HEK293 (cell line): ENCODE results near the gene LDLRAD2.

ENCODE experiments used
- BCL11B ChIP-seq: fragments of 450-650 bp; formaldehyde crosslinking; IDR thresholded peaks from 2 replicates; pipeline ENCODE4 v1.5.1; 2016; ENCODE audit warnings: low read depth, missing biosample characterization, missing genetic modification characterization
- HIC1 ChIP-seq: fragments of 450-650 bp; formaldehyde crosslinking; IDR thresholded peaks from 2 replicates; pipeline ENCODE4 v1.5.1; 2016; ENCODE audit warnings: missing biosample characterization, missing genetic modification characterization
- IKZF3 ChIP-seq: fragments of 450-650 bp; IDR thresholded peaks from 2 replicates; pipeline ENCODE4 v1.5.0; 2018; ENCODE audit warnings: missing biosample characterization, mild to moderate bottlenecking, missing genetic modification characterization, moderate library complexity
- KLF8 ChIP-seq: fragments of 450-650 bp; formaldehyde crosslinking; IDR thresholded peaks from 2 replicates; pipeline ENCODE4 v1.5.1; 2016; ENCODE audit warnings: missing biosample characterization, missing genetic modification characterization
- MEIS1 ChIP-seq: sonication (generic); formaldehyde crosslinking; IDR thresholded peaks from 2 replicates; pipeline ENCODE4 v1.8.1; 2022; ENCODE audit warnings: missing genetic modification reagents, mild to moderate bottlenecking, borderline replicate concordance
- PATZ1 ChIP-seq: fragments of 450-650 bp; formaldehyde crosslinking; IDR thresholded peaks from 2 replicates; pipeline ENCODE4 v1.5.1; 2016; ENCODE audit warnings: missing biosample characterization, missing genetic modification characterization
- PRDM4 ChIP-seq: fragments of 450-650 bp; formaldehyde crosslinking; IDR thresholded peaks from 2 replicates; pipeline ENCODE4 v1.5.1; 2017; ENCODE audit warnings: missing biosample characterization, missing genetic modification characterization
- YY1 ChIP-seq: fragments of 450-650 bp; formaldehyde crosslinking; IDR thresholded peaks from 2 replicates; pipeline ENCODE4 v1.5.1; 2018; ENCODE audit warnings: missing biosample characterization, missing genetic modification characterization
- ZBTB1 ChIP-seq: fragments of 450-650 bp; formaldehyde crosslinking; IDR thresholded peaks from 2 replicates; pipeline ENCODE4 v1.5.1; 2016; ENCODE audit warnings: missing biosample characterization, missing genetic modification characterization
- ZBTB6 ChIP-seq: fragments of 450-650 bp; formaldehyde crosslinking; IDR thresholded peaks from 2 replicates; pipeline ENCODE4 v1.5.1; 2017; ENCODE audit warnings: missing biosample characterization, missing genetic modification characterization
- ZBTB8A ChIP-seq: fragments of 450-650 bp; formaldehyde crosslinking; IDR thresholded peaks from 2 replicates; pipeline ENCODE4 v1.5.1; 2016; ENCODE audit warnings: missing biosample characterization, missing genetic modification characterization
- ZFHX2 ChIP-seq: fragments of 450-650 bp; formaldehyde crosslinking; conservative IDR thresholded peaks from 2 replicates; pipeline ENCODE4 v1.5.1; 2016; ENCODE audit warnings: missing biosample characterization, missing genetic modification characterization
- ZNF16 ChIP-seq: fragments of 450-650 bp; formaldehyde crosslinking; IDR thresholded peaks from 2 replicates; pipeline ENCODE4 v1.5.1; 2016; ENCODE audit warnings: low read depth, missing biosample characterization, missing genetic modification characterization
- ZNF2 ChIP-seq: fragments of 450-650 bp; formaldehyde crosslinking; IDR thresholded peaks from 2 replicates; pipeline ENCODE4 v1.5.1; 2016; ENCODE audit warnings: missing biosample characterization, missing genetic modification characterization
- ZNF266 ChIP-seq: fragments of 450-650 bp; formaldehyde crosslinking; IDR thresholded peaks from 2 replicates; pipeline ENCODE4 v1.5.1; 2016; ENCODE audit warnings: missing biosample characterization, missing genetic modification characterization, low read depth
- ZNF274 ChIP-seq, 2 experiments: fragments of 200-500 bp in 1 of 2; fragments of 450-650 bp in 1 of 2; sonication (Bioruptor generic) in 1 of 2; formaldehyde crosslinking in 1 of 2; IDR thresholded peaks; 2 replicates each; pipeline versions ENCODE4 v1.5.1 to v1.6.1; 2014 to 2016; ENCODE audit warnings: borderline replicate concordance in 1 of 2, inconsistent platforms in 1 of 2, low read length in 1 of 2, missing biosample characterization in 1 of 2, missing genetic modification characterization in 1 of 2
- ZNF302 ChIP-seq: fragments of 450-650 bp; formaldehyde crosslinking; IDR thresholded peaks from 2 replicates; pipeline ENCODE4 v1.5.1; 2016; ENCODE audit warnings: missing biosample characterization, missing genetic modification characterization, low read depth
- ZNF398 ChIP-seq: fragments of 450-650 bp; formaldehyde crosslinking; IDR thresholded peaks from 2 replicates; pipeline ENCODE4 v1.5.1; 2017; ENCODE audit warnings: missing biosample characterization, missing genetic modification characterization
- ZNF433 ChIP-seq: fragments of 450-650 bp; formaldehyde crosslinking; IDR thresholded peaks from 2 replicates; pipeline ENCODE4 v1.5.1; 2016; ENCODE audit warnings: missing biosample characterization, missing genetic modification characterization, low read depth
- ZNF501 ChIP-seq: fragments of 450-650 bp; formaldehyde crosslinking; IDR thresholded peaks from 2 replicates; pipeline ENCODE4 v1.5.1; 2016; ENCODE audit warnings: missing biosample characterization, missing genetic modification characterization
- ZNF529 ChIP-seq: fragments of 450-650 bp; formaldehyde crosslinking; IDR thresholded peaks from 2 replicates; pipeline ENCODE4 v1.5.1; 2017; ENCODE audit warnings: missing genetic modification characterization, missing biosample characterization; ENCODE audit not compliant: insufficient replicate concordance
- ZNF560 ChIP-seq: fragments of 450-650 bp; formaldehyde crosslinking; IDR thresholded peaks from 2 replicates; pipeline ENCODE4 v1.5.1; 2017; ENCODE audit warnings: missing biosample characterization, missing genetic modification characterization, borderline replicate concordance
- ZNF623 ChIP-seq: fragments of 450-650 bp; formaldehyde crosslinking; IDR thresholded peaks from 2 replicates; pipeline ENCODE4 v1.5.1; 2016; ENCODE audit warnings: missing biosample characterization, missing genetic modification characterization
- ZNF629 ChIP-seq: fragments of 450-650 bp; formaldehyde crosslinking; IDR thresholded peaks from 2 replicates; pipeline ENCODE4 v1.5.1; 2017; ENCODE audit warnings: missing biosample characterization, missing genetic modification characterization
- ZNF658 ChIP-seq: fragments of 450-650 bp; formaldehyde crosslinking; IDR thresholded peaks from 2 replicates; pipeline ENCODE4; 2016; ENCODE audit warnings: missing biosample characterization, missing genetic modification characterization
- ZNF707 ChIP-seq: fragments of 450-650 bp; formaldehyde crosslinking; IDR thresholded peaks from 2 replicates; pipeline ENCODE4 v1.5.1; 2016; ENCODE audit warnings: missing biosample characterization, missing genetic modification characterization
- ZNF777 ChIP-seq: fragments of 450-650 bp; formaldehyde crosslinking; IDR thresholded peaks from 2 replicates; pipeline ENCODE4 v1.5.1; 2017; ENCODE audit warnings: missing biosample characterization, missing genetic modification characterization, borderline replicate concordance
- ZNF830 ChIP-seq: fragments of 450-650 bp; IDR thresholded peaks from 2 replicates; pipeline ENCODE4 v1.5.0; 2018; ENCODE audit warnings: missing biosample characterization, missing genetic modification characterization, low read depth, mild to moderate bottlenecking, moderate library complexity
- ZNF843 ChIP-seq: fragments of 450-650 bp; formaldehyde crosslinking; IDR thresholded peaks from 2 replicates; pipeline ENCODE4 v1.5.1; 2016; ENCODE audit warnings: missing biosample characterization, missing genetic modification characterization
- ZSCAN16 ChIP-seq: fragments of 450-650 bp; formaldehyde crosslinking; IDR thresholded peaks from 2 replicates; pipeline ENCODE4 v1.5.1; 2016; ENCODE audit warnings: missing biosample characterization, missing genetic modification characterization
- ZSCAN23 ChIP-seq: fragments of 450-650 bp; formaldehyde crosslinking; IDR thresholded peaks from 2 replicates; pipeline ENCODE4 v1.5.1; 2016; ENCODE audit warnings: missing biosample characterization, missing genetic modification characterization
- ZSCAN30 ChIP-seq: fragments of 450-650 bp; IDR thresholded peaks from 2 replicates; pipeline ENCODE4 v1.5.1; 2018; ENCODE audit warnings: missing biosample characterization, mild to moderate bottlenecking, missing genetic modification characterization, moderate library complexity

The LDLRAD2 gene

GRCh38 chr1:21782349-21782867, 29.7 kb upstream of the LDLRAD2 start (continued):
- TF ChIP-seq PRDM4, result no peak; the same call in 1 of the 2 replicates
- TF ChIP-seq ZNF529 (tag by site-specific recombination), result no peak
- peak; percentile 52; the same call in 1 of the 2 replicates for TF ChIP-seq ZNF629 (tag by site-specific recombination)
- TF ChIP-seq ZSCAN23, result no peak
- TF ChIP-seq ZNF274 (IDR thresholded peaks at IDR 0.05; ENCODE audit: low read length), result no peak
- TF ChIP-seq ZNF274 (tag by site-specific recombination; IDR thresholded peaks at IDR 0.05; ENCODE audit: borderline replicate concordance), result no peak
- peak; percentile 39 for TF ChIP-seq PATZ1 (tag by site-specific recombination)
- TF ChIP-seq IKZF3 (tag by site-specific recombination), result no peak
- TF ChIP-seq ZSCAN16 (tag by site-specific recombination), result no peak
- no peak for TF ChIP-seq ZNF707 (tag by site-specific recombination)
- TF ChIP-seq ZNF302, result no peak
- TF ChIP-seq ZSCAN30 (tag by site-specific recombination), result no peak
- no peak for TF ChIP-seq ZNF560 (tag by site-specific recombination)
- TF ChIP-seq ZNF266 (tag by site-specific recombination), result no peak
- TF ChIP-seq BCL11B (tag by site-specific recombination), result no peak
- no peak for TF ChIP-seq ZNF830 (tag by site-specific recombination)
- peak; percentile 56; the same call in 1 of the 2 replicates for TF ChIP-seq ZNF501 (tag by site-specific recombination)
- no peak for TF ChIP-seq ZBTB8A
- no peak; the same call in 1 of the 2 replicates for TF ChIP-seq YY1 (tag by site-specific recombination)
- no peak for TF ChIP-seq MEIS1 (CRISPR knock-in tag)
- peak; percentile 50; the same call in 1 of the 2 replicates for TF ChIP-seq ZNF2 (tag by site-specific recombination)
- no peak for TF ChIP-seq ZNF623 (tag by site-specific recombination)
- TF ChIP-seq ZFHX2 (tag by site-specific recombination), result no peak
- no peak for TF ChIP-seq ZNF777
- TF ChIP-seq ZNF398 (tag by site-specific recombination), result no peak
- TF ChIP-seq ZNF843, result no peak
- no peak for TF ChIP-seq ZBTB1 (tag by site-specific recombination)
- TF ChIP-seq ZNF16 (tag by site-specific recombination), result no peak
- no peak for TF ChIP-seq ZNF433 (tag by site-specific recombination)
- TF ChIP-seq KLF8 (tag by site-specific recombination), result no peak
- no peak for TF ChIP-seq ZBTB6 (tag by site-specific recombination)
- no peak for TF ChIP-seq ZNF658 (tag by site-specific recombination)
- TF ChIP-seq HIC1 (tag by site-specific recombination), result no peak
